Measurements from ENCODE around the gene ZFYVE26. TPM values are rescaled to one million over a fixed set of nuclear protein-coding genes. Genes with fewer than 3 reads are reported as not detected.
"Not testable (repeated sequence)": the region's sequence is repeated elsewhere in the genome, so short reads cannot be mapped to it uniquely, and the experiment has no call there.

Gene ZFYVE26
- total RNA-seq = 18.8 and 34.1 TPM in 2 replicates

DNA sequence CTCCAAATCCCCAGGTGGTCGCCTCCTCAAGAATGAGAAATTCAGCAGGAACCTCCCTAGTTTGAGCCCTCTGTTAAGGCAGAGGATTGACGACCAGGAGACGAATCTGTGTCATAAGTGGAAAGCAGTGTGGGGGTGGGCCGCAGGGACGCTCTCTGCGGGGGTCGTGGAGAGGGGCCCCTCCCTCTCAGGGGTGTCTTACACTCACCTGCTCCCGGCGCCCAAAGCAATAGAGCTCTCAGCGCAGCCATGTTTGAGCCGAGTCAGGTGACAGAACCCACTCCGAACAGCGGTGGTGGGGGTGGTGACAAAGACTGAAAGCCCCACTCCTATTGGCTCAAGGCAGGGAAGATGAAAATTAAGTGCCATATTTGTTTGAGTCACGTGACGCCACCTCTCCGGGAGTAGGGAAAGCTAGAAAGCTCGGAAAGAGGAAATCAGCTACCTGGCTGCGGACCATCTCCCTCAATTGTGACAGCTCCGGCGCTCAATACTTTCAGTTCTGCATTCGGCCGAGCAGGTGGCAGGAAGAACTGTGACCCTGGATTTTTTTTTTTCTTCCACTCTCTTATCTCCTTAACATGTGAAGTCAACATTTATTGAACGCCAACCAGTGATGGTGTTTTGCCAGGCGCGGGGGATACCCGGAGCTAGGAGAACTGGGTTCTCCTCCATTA is at the start of gene ZFYVE26:
Gene ZFYVE26 (minus strand): TSS at position 265 of the 677 bp plus-strand sequence. CDS start 627 bp downstream, outside the sequence.
- peak; percentile 78 for DNase-seq (ENCODE audit: extremely low read depth, low read depth, low spot score)

DNA sequence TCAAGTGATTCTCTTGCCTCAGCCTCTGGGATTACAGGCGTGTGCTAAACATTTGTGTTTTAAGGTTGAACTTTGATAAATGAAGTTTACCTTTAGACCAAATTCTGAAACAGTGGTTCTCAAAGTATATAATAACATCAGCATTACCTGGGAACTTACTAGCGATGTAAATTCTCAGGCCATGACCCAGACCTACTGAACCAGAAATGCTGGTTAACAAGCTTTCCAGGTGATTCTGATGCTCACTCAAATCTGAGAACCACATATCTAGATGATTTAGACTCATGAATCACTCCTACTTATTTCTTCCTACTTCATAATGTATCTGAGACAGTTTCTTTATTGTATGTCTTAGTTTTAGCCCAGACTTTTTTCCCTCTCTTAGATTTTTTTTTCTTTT is 46.8 kb upstream of the ZFYVE26 start:
- DNase-seq (ENCODE audit: extremely low read depth, low read depth, low spot score) = no peak

DNA sequence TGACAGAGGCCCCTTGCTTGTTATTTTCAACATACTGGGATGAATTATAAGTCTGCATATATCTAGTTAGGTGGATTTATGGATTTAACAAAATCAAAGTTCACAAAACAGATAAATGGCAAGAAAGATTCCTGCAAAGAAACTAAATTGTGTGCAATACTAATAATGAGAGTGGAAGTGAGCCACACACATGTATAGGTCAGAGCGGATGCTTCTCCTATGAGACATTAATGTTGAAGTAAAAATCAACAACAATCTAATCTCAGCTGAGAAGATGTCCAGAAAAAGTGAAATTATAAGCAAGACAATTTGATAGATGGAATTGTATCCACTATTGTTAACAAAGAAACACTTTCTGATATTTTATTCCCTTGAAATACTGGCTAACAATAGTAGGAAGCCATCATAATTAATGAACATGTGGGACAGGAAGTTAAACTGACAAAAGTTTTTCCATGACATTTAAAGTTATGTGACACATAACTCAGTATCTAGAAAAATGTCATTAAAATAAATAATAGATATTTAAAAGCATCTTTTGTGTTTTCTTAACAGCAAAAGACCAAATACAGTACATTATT is 42.9 kb upstream of the ZFYVE26 start:
- peak; percentile 20 for DNase-seq (ENCODE audit: extremely low read depth, low read depth, low spot score)

DNA sequence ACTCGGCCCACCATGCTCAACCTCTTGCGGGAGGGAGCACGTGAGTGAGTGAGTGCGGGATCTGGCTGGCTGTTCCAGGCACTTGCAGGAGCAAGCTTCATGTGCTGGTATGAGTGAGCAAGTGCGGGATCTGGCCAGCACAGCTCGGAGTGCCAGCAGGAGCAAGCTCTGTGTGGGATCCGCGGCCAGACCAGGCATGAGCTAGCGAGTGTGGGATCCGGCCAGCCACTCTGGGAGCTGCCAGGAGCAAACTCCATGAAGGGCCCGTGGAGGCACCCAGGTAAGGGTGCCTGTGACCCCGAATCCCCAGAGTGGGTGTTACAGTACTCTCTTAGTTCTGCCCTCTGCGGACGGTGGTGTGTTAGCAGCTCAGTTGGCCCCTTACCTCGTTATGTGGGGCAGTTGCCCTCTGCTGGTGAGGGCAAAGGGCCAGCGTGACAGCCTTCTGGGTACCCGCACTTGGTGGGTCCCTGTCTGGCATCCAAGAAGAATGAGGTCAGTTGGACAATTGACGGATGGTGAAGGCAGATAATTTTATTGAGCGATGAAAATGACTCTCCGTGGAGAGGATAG is 41.5 kb upstream of the ZFYVE26 start:
- DNase-seq (ENCODE audit: extremely low read depth, low read depth, low spot score) = no peak

DNA sequence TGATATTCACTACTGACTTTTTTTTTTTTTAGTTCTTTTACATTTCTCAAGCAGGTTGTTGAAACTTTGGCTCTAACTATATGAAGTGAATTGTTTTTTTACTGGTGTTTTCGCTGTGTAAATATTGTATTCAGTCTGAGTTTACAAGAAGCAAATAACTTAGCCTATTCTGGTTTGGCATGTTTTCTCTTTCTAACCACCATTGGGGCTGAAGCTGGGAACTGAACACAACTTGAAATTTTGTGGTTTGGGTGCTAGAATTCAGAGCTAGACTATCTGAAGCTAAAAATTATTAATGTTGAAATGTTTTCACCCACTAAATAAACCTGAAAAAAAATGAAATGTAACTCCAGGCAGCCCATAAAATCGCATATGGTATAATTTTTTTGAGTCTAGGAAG is 40.4 kb upstream of the ZFYVE26 start:
- DNase-seq (ENCODE audit: extremely low read depth, low read depth, low spot score) = no peak

DNA sequence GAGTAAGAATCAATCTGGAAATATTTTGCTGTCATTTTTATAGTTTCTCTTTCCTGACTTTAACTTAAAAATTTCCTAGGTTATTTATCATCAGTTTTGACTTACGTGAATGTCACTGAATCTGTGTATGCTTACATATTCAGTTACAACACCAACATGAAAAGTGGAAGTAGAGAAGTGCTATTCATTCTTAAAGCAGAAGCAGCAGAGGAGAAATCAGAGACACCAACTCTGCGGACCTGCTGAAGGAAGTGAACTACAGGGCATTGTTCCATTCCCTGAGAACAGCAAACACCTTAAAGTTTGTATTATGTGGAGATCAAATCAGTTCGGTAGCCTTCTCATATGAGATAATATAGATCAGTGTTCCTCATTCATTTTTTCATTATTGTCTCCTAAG is 37.3 kb upstream of the ZFYVE26 start:
- DNase-seq (ENCODE audit: extremely low read depth, low read depth, low spot score) = no peak

DNA sequence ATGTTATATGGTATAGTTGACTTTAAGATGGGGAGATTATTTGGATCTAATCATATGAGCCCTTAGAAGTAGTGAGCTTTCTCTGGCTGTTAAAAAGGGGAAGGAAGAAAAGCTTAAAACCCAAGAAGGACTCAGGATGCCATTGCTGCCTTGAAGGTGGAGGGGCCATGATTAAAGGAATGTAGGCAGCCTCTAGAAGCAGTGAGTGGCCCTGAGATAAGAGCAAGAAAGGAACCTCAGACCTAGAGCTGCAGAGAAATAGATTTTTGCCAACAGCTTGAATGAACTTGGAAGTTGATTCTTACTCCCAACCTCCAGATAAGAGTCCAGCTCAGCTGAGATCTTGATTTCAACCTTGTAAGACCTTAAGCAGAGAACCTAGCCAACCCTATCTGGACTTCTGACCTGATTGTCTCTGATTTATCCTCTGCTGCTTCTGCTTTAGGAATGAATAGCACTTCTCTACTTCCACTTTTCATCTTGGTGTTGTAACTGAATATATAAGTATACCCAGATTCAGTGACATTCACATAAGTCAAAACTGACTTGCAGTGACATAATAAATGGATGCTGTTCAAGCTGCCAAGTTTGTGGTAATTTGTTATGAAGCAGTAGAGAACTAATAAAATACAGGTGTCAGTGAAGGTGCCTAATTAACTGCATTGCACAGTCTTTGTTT is 36.7 kb upstream of the ZFYVE26 start:
- DNase-seq (ENCODE audit: extremely low read depth, low read depth, low spot score) = no peak

DNA sequence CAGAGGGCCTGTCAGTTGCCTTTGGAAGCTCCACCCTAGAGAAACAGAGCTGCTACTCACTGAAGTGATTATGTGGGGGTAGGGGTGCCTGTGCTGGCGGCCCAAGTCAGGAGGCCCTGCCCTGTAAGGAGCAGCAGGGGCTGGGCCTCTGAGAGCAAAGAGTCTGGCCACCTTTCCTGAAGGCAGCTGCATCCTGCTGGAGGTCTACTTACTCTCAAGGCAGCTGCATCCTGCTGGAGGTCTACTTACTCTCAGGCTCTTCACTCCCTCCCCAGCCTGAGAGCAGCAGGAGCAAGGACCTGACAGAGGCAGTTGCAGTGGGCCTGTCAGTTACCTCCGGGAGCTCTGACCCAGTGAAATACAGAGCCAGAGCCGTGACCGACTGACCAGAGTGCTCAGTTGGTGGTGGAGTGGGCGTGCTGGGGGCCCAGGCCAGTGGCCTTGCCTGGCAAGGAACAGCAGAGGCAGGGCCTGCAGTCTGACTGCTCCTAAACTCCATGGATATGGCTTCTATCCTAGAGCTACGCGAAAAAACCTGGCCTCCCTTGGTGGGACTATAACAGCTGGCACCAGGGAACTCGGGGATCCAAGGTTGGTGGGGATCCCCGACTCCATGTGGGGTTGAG is 35.5 kb upstream of the ZFYVE26 start:
- DNase-seq (ENCODE audit: extremely low read depth, low read depth, low spot score) = no peak

DNA sequence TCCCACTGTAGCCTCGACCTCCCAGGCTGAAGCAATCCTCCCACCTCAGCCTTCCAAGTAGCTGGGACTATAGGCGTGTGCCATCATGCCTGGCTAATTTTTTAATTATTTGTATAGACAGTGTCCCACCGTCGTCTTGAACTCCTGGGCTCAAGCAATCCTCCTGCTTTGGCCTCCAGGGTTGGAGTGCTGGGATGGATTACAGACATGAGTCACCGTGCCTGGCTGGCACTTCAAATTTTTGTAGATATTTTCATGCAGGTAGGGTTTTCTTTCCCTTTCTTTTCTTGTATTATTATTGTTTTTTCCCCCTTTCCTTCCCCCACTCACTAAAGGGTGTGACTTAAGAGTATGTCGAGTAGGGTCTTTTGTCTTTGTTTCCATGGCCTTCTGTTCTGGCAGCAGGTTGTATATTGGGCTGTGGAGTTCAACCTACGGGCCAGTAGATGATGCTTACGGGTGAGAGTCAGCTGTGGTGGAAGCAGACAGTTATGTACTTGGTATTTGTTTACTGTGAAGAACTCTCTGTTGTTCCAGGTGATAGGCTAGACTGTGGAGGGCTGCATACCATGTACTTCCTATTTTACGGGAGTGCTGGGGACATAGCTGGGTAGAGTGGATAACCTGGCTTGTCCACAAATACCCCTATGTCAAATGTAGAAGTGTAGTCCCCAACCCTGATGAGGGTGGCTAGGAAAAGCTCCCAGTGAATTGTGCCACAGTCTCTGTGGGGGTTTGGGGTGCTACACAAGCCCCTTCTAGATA is 33.9 kb upstream of the ZFYVE26 start:
- DNase-seq (ENCODE audit: extremely low read depth, low read depth, low spot score) = no peak

DNA sequence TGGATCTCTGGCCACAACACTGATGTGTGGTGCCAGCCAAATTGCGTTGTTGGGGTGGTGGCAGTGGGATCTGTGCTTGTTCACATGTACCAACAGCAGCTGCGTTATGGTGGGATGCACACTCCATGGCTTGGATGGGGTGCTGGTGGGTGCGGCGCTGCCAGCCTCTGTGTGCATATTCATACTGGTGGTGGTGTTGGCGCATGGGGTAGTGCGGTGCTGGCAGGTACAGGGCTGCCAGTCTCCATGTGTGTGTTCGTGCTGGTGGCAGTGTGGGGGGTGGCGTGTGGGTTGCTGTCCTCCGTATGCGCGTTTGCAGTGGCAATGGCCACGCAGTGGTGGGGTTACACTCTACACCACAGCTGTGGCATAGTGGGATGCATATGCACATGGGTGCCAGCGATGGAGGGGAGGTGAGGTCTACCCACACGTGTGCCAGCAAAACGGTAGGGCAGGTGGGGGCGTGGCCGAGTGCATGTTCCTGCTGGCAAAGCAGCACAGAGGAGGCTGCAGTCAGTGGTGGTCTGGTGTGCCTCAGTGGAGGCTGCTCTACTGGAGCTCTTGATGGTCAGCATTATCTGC is 29.7 kb upstream of the ZFYVE26 start:
- DNase-seq (ENCODE audit: extremely low read depth, low read depth, low spot score) = no peak

DNA sequence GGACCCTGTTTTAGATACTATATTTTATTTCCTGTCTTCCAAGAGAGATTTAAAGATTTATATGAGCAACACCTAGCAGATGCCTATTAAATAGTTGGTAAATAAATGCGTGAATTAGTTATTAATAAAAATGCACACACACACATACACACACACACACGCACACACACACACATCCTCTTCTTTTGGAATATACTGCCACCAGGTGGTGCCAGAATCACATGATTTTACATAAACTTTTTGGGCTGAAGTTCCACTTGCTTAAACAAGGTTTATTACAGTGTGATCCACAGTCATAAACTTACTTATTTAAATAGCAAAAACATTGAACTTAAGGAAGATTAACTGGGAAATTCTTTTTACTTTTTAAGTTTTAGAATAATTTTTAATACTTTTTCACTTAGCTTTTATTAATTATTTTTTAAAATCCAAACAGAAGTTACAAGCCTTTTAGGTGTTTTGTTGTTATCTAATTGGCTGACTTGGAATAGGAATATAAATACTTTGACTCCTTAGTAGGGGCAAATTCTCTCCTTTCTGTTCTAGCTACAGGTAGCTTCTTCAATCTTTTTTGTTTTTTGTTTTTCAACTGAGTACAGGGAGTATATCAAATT is 20.7 kb upstream of the ZFYVE26 start:
- DNase-seq (ENCODE audit: extremely low read depth, low read depth, low spot score) = peak; percentile 56

DNA sequence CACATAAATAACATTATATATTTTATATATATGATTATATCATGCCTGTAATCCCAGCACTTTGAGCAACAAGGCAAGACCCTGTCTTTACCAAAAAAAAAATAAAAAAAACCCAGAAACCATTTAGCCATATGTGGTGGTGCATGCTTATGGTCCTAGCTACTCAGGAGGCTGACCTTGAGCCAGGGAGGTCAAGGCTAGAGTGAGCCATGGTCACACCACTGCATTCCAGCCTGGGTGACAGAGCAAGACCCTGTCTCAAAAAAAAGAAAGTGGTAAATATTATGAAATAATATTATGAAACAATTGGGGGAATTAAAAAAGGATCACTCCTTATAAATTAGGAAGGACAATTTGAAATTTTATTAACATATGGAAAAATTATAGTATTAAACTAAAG is 19.2 kb upstream of the ZFYVE26 start:
- no peak for DNase-seq (ENCODE audit: extremely low read depth, low read depth, low spot score)

DNA sequence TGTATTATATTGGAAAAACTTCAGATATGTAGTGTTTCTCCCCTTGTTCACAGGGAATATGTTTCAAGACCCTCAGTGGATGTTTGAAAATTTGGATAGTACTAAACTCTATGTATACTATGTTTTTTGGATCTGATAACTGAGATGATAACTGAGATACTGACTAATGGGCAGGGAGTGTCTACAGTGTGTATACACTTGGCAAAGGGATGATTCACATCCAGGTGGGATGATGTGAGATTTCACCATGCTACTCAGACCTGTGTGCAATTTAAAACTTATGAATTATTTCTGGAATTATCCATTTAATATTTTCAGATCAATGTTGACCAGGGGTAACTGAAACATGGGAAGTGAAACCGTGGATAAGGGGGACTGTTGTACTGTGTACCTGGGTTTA is 17.0 kb upstream of the ZFYVE26 start:
- DNase-seq (ENCODE audit: extremely low read depth, low read depth, low spot score) = no peak

DNA sequence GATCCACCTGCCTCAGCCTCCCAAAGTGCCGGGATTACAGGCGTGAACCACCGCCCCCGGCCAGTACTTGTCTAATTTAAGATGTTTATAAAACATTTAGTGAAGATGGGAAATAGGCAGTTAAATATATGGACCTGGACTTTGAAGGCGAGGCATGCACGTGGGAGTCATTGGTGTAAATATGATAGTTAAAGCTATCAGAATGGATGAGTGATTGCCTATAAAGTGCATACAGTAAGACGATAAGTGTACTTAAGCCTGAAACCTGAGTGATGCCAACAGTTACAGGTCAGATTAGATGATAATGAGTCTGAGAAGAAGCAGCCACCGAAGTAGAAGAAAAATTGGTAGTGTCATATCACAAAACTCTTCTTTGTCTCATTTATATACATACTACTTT is 14.7 kb upstream of the ZFYVE26 start:
- no peak for DNase-seq (ENCODE audit: extremely low read depth, low read depth, low spot score)

DNA sequence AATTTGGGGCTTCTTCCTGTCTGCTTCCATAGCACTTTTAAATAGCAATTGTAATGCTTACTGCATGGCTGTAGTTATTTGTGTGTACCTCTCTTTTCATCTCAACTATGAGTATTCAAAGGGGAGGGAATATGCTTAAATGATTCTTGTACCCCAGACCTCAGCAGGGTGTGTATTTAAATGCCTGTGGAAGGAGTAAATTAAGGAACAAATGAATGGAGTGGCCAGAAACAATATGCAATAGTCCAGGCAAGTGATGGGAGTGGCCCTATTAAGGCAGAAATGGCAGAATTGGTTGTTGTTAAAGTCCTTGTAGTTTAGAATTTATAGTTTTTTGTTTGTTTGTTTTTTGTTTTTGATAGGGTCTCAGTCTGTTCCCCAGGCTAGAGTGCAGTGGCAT is 4.7 kb upstream of the ZFYVE26 start:
- DNase-seq (ENCODE audit: extremely low read depth, low read depth, low spot score) = no peak

DNA sequence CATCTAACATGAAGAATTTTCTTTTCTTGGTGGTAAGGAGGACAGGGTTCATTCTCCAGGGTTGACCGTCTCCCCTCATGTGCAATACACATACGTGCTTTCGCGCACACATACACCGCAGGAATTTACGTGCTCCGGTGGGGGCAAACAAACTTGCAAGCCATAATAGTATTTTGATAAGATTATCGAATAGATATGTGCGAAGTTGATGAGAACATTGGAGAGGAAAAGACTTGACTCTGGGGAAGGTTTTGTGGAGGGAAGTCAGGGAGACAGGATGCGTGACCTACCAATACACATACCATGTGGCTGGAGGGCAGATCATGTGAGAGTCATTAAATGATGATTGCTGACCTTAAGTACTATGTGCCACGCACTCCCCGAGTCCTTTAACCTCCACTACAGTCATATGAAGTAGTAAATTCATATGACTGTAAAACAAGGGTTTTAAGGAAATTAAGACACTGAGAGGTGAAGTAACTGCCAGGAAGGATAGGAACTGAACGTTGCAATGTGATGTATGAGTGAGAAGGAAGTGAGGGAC is 4.1 kb upstream of the ZFYVE26 start:
- no peak for DNase-seq (ENCODE audit: extremely low read depth, low read depth, low spot score)

DNA sequence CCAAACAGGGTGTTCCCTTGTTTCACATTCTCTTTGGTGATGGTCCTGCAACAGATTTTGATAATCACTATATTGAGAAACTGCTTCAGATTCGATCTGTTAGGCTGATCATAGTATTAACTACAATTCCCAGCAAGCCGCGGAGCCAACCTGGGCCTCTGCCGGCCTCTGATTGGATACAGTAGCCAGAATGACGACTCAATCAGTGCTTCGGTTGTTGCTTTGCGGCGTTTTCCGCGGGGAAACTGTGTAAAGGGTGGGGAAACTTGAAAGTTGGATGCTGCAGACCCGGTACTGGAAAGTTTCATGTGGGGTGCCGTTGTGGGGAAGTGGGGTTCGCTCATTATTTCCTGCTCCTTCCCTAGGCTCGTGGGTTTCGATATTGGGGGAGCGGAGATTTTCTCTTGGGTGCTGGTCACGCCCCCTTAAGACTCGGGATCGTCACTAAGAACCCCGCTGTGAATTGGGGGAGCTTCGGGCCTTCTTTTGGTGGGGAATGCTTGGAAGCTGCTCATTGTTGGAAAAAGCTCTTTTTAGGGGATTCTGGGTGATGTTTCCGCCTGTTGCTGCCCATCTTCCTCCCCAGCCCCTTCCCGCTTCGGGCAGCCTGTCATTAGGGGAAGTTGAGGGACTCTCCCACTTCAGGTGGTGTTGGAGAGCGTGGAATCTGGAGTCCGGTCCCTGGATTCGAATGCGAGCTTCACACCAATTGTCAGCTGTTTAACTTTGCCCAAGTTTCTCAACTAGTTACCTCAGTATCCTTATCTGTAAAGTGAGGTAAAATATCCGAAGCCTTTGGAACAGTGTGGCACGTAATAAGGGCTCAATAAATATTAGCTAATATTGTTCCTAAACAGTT is 3.4 kb upstream of the ZFYVE26 start, which contains the start of gene RAD51B:
Gene RAD51B (plus strand): TSS at position 217 of the 859 bp plus-strand sequence.
- DNase-seq (ENCODE audit: extremely low read depth, low read depth, low spot score) = peak; percentile 58

DNA sequence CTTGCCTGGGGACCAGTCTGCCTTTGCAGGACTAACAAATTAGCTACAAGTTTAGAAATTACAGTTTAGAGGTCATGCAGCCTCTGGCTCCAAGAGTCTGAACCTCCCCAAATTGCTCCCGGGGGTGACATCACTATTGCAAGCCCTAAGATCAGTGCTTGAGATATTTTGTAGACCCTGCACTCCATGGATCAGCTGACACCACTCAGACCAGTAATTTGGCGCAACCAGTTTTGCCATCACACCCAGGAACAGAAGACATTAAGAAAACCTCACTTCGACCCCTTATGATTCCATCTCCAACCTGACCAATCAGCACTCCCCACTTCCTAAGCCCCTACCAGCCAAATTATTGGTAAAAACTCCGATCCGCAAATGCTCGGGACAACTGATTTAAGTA is 2.1 kb upstream of the ZFYVE26 start:
- DNase-seq (ENCODE audit: extremely low read depth, low read depth, low spot score) = not testable (repeated sequence)

Data from glomerular endothelial cell (primary cell).